Astrocyte (in vitro differentiated cells and primary cell): ENCODE results near the gene FAM168B. TPM values are rescaled to one million over a fixed set of nuclear protein-coding genes. Genes with fewer than 3 reads are reported as not detected.

ENCODE experiments used
- DNase-seq: peaks from one replicate; pipeline ENCODE4 v3.0.0-alpha.2; 2010; ENCODE audit warnings: low read depth
- FAIRE-seq: peaks from 2 replicates; lab custom pipeline; 2011; peaks lifted over from hg19 to GRCh38; lab: Jason Lieb, UNC
- H2AFZ ChIP-seq: 2 replicates; pipeline ENCODE4 v1.6.0; 2012; ENCODE audit warnings: low read depth, low read length, inconsistent platforms
- H3K27ac ChIP-seq: 2 replicates; pipeline ENCODE4 v1.5.1; 2011; ENCODE audit warnings: low read depth, low read length, inconsistent platforms
- H3K27me3 ChIP-seq: 2 replicates; pipeline ENCODE4 v1.6.0; 2011; ENCODE audit warnings: low read length, inconsistent platforms; ENCODE audit not compliant: insufficient read depth
- H3K36me3 ChIP-seq: 2 replicates; pipeline ENCODE4 v1.5.1; 2011; ENCODE audit warnings: low read length, inconsistent platforms; ENCODE audit not compliant: insufficient read depth
- H3K4me1 ChIP-seq: 2 replicates; pipeline ENCODE4 v1.5.1; 2011; ENCODE audit warnings: low read length, inconsistent platforms; ENCODE audit not compliant: insufficient read depth
- H3K4me2 ChIP-seq: 2 replicates; pipeline ENCODE4 v1.6.0; 2012; ENCODE audit warnings: low read length, inconsistent platforms
- H3K4me3 ChIP-seq: 2 replicates; pipeline ENCODE4 v1.5.1; 2011; ENCODE audit warnings: low read depth, mild to moderate bottlenecking, low read length, inconsistent platforms; ENCODE audit not compliant: insufficient read depth
- H3K79me2 ChIP-seq: 2 replicates; pipeline ENCODE4 v1.6.0; 2012; ENCODE audit warnings: mild to moderate bottlenecking, low read length, inconsistent platforms; ENCODE audit not compliant: insufficient read depth
- H3K9ac ChIP-seq: 2 replicates; pipeline ENCODE4 v1.6.0; 2012; ENCODE audit warnings: mild to moderate bottlenecking, low read length, inconsistent platforms
- H3K9me3 ChIP-seq: 2 replicates; pipeline ENCODE4 v1.5.1; 2012; ENCODE audit warnings: low read depth, mild to moderate bottlenecking, low read length, inconsistent platforms; ENCODE audit not compliant: insufficient read depth
- H4K20me1 ChIP-seq: 2 replicates; pipeline ENCODE4 v1.6.0; 2012; ENCODE audit warnings: low read length, inconsistent platforms; ENCODE audit not compliant: insufficient read depth
- H3K27ac Mint-ChIP-seq: one replicate; pipeline ENCODE4 v1.8.0; 2021; ENCODE audit warnings: mild to moderate bottlenecking, mixed read lengths; ENCODE audit not compliant: unreplicated experiment
- H3K27me3 Mint-ChIP-seq: one replicate; pipeline ENCODE4 v1.8.0; 2021; ENCODE audit warnings: low read depth, mixed read lengths; ENCODE audit not compliant: unreplicated experiment
- H3K36me3 Mint-ChIP-seq: one replicate; pipeline ENCODE4 v1.8.0; 2021; ENCODE audit warnings: low read depth, mixed read lengths; ENCODE audit not compliant: unreplicated experiment
- H3K4me1 Mint-ChIP-seq: one replicate; pipeline ENCODE4 v1.8.0; 2021; ENCODE audit warnings: low read depth, mixed read lengths; ENCODE audit not compliant: unreplicated experiment
- H3K4me3 Mint-ChIP-seq: one replicate; pipeline ENCODE4 v1.8.0; 2021; ENCODE audit warnings: mild to moderate bottlenecking, moderate library complexity, mixed read lengths; ENCODE audit not compliant: unreplicated experiment
- H3K9me3 Mint-ChIP-seq: one replicate; pipeline ENCODE4 v1.8.0; 2021; ENCODE audit warnings: mild to moderate bottlenecking, mixed read lengths; ENCODE audit not compliant: unreplicated experiment
- CTCF ChIP-seq: IDR thresholded peaks from 2 replicates; pipeline ENCODE4 v1.5.1; 2011; ENCODE audit warnings: low read depth, mild to moderate bottlenecking, inconsistent platforms, low read length, moderate library complexity; ENCODE audit not compliant: insufficient read depth
- EZH2 ChIP-seq: IDR thresholded peaks from 2 replicates; pipeline ENCODE4 v1.6.1; 2012; ENCODE audit warnings: mild to moderate bottlenecking, low read length, inconsistent platforms; ENCODE audit not compliant: insufficient read depth
- total RNA-seq: library from RNA; stranded (reverse); gene quantifications from 2 replicates; pipeline ENCODE4 v1.2.1, GENCODE V29; 2021

The FAM168B gene
- total RNA-seq, 1 donor from 2014 or later = 117 TPM

- Mint-ChIP-seq H3K9me3 (peaks cover 2% of the 10 kb centered on the region), H3K4me1 (peaks cover 8% of the 10 kb centered on the region), H3K36me3 (peaks cover 35% of the 10 kb centered on the region), H3K27ac (no peak overlapping the region), H3K4me3 (no peak overlapping the region), H3K27me3 (no peaks in the 10 kb centered on the region)
- H3K9me3 ChIP-seq = no peaks in the 10 kb centered on the region
- no peak overlapping the region for H2AFZ ChIP-seq
- H3K79me2 ChIP-seq = peaks cover 43% of the 10 kb centered on the region
- DNase-seq (no peak), FAIRE-seq (no peak)
- H3K36me3 ChIP-seq = peaks cover 26% of the 10 kb centered on the region
- TF ChIP-seq EZH2 (no peak), CTCF (no peak)
- no peak overlapping the region for H3K27ac ChIP-seq
- no peak overlapping the region for H3K9ac ChIP-seq
- H4K20me1 ChIP-seq = peaks cover 57% of the 10 kb centered on the region
- no peaks in the 10 kb centered on the region for H3K4me1 ChIP-seq
- H3K4me2 ChIP-seq = no peak overlapping the region
- H3K27me3 ChIP-seq = no peaks in the 10 kb centered on the region
- H3K4me3 ChIP-seq = no peak overlapping the region
Measured at GRCh38 chr2:131125195-131125757, 32.0 kb upstream of the FAM168B start.

- Histone ChIP-seq H3K4me2 (no peak overlapping the region), H3K79me2 (peaks cover 62% of the 10 kb centered on the region), H3K4me3 (no peak overlapping the region), H3K9ac (no peak overlapping the region), H2AFZ (no peak overlapping the region), H3K4me1 (no peaks in the 10 kb centered on the region), H3K27me3 (no peaks in the 10 kb centered on the region), H3K36me3 (peaks cover 20% of the 10 kb centered on the region), H4K20me1 (peaks cover 60% of the 10 kb centered on the region), H3K27ac (no peak overlapping the region), H3K9me3 (no peaks in the 10 kb centered on the region)
- Mint-ChIP-seq H3K4me1 (peaks cover 13% of the 10 kb centered on the region), H3K9me3 (no peaks in the 10 kb centered on the region), H3K4me3 (no peak overlapping the region), H3K36me3 (peaks cover 26% of the 10 kb centered on the region), H3K27ac (no peak overlapping the region), H3K27me3 (no peaks in the 10 kb centered on the region)
- TF ChIP-seq EZH2 (no peak), CTCF (no peak)
- DNase-seq = no peak
- FAIRE-seq = no peak
Measured at GRCh38 chr2:131123192-131123591, 29.9 kb upstream of the FAM168B start.

GRCh38 chr2:131122496-131122895 lies 29.2 kb upstream of the FAM168B start:
- no peak overlapping the region for H3K27ac ChIP-seq
- Mint-ChIP-seq H3K4me3 (no peak overlapping the region), H3K4me1 (peaks cover 17% of the 10 kb centered on the region), H3K27me3 (no peaks in the 10 kb centered on the region), H3K27ac (no peak overlapping the region), H3K9me3 (no peaks in the 10 kb centered on the region), H3K36me3 (peaks cover 19% of the 10 kb centered on the region)
- H3K27me3 ChIP-seq = no peaks in the 10 kb centered on the region
- H3K4me2 ChIP-seq = no peak overlapping the region
- peaks cover 15% of the 10 kb centered on the region for H3K36me3 ChIP-seq
- TF ChIP-seq EZH2 (no peak), CTCF (no peak)
- H3K79me2 ChIP-seq = peaks cover 69% of the 10 kb centered on the region
- H3K4me3 ChIP-seq = no peak overlapping the region
- H2AFZ ChIP-seq = no peak overlapping the region
- peaks cover 59% of the 10 kb centered on the region for H4K20me1 ChIP-seq
- DNase-seq (no peak), FAIRE-seq (no peak)
- H3K4me1 ChIP-seq = no peaks in the 10 kb centered on the region
- no peak overlapping the region for H3K9ac ChIP-seq
- no peaks in the 10 kb centered on the region for H3K9me3 ChIP-seq
